Stimulated activated CD8-positive, alpha-beta memory T cell treated with anti-CD3 and anti-CD28 coated beads, Interleukin-7, amount 100 ng/mL, for 48 hours (primary cell): ENCODE data around the gene VSIG4.

Experiments
- DNase-seq, 2 donors: peaks; one replicate each; pipeline ENCODE4 v3.0.0-alpha.2; 2020; ENCODE audit warnings: low read depth in 1 of 2; ENCODE audit errors: extremely low read depth in 1 of 2

Gene VSIG4

GRCh38 chrX:66024092-66024467 lies 15.8 kb downstream of the VSIG4 start:
- no peak for DNase-seq

- no peak for DNase-seq
These were observed 16.3 kb downstream of the VSIG4 start for GRCh38 chrX:66023385-66024091.

DNA sequence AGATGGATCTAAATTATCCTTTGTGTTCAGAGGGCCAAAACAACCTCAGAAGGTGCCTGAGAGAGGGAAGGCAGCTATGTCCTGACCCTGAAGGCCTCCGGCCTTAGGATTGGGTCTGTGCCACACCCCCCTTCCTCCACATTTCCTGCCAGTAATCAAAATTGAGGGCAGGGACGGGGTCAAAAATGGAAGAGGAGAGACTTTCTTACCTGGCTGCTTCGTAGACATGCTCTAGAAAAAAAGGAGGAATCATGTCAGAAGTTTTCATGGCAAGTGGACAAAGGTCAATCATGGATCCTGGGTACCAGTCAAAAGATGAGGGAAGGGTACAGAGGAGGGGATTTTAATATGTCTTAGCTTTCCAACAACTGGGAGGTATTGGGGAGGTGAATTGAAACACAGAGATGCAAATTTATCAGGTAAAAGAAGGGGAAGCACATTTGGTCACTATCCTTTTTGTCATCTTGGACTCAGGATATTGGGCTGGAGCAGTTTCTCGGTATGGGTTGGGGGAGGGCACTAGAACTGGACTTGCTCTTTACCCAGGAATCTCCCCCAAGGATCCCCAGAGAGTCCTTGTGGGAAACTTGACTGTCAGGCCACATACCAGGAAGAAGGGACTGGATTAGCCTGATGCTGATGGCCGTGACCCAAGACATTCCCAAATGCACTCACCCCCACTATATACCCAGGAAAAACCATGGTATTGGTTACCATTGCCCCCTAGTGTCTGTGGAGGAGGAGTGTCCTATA lies 17.1 kb downstream of the VSIG4 start:
- DNase-seq = no peak

- DNase-seq = no peak
These were observed 17.9 kb downstream of the VSIG4 start for GRCh38 chrX:66021765-66022631.

GRCh38 chrX:66021401-66021764 lies 18.5 kb downstream of the VSIG4 start:
- DNase-seq = no peak

DNA sequence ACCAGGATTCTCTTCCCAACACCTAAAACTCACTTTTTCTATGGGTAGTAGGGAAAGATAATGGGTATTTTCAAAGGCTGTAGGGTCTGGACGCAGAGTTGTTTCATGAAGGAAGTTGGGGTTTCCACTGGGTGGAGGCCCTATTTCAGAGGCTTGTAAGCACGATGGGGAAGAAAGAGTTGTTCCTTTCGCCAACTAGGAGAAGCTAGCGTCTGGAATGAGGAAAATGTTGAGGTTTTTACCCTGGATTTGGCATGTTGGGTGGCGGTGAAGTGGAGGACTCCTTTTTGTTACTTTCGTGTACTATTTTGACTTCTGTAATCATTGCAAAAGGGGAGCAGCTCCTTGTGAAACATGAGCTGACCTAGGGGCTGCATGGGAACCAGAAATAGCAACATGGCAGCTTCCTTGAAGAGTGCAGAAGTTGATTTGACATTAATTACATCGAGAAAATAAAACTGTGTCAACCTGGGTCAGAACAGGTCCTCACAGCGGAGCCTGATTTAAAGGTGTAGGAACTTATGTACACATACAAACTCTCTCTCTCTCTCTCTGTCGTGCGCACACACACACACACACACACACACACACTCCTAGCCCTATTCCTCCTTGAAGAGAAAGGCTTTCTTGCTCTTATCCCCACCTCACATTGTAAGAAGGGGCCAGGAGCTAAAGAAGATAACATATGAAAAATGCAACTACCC lies 19.1 kb downstream of the VSIG4 start:
- no peak for DNase-seq

- no peak for DNase-seq
These were observed 19.9 kb downstream of the VSIG4 start for GRCh38 chrX:66019974-66020373.

- DNase-seq = no peak
These were observed 20.6 kb downstream of the VSIG4 start for GRCh38 chrX:66019310-66019652.

- no peak for DNase-seq
These were observed 21.1 kb downstream of the VSIG4 start for GRCh38 chrX:66018585-66019309.

GRCh38 chrX:66017659-66018170 lies 22.2 kb downstream of the VSIG4 start:
- no peak for DNase-seq

GRCh38 chrX:66016905-66017658 lies 22.8 kb downstream of the VSIG4 start:
- no peak for DNase-seq

- no peak for DNase-seq
These were observed 23.8 kb downstream of the VSIG4 start for GRCh38 chrX:66015900-66016689.

DNA sequence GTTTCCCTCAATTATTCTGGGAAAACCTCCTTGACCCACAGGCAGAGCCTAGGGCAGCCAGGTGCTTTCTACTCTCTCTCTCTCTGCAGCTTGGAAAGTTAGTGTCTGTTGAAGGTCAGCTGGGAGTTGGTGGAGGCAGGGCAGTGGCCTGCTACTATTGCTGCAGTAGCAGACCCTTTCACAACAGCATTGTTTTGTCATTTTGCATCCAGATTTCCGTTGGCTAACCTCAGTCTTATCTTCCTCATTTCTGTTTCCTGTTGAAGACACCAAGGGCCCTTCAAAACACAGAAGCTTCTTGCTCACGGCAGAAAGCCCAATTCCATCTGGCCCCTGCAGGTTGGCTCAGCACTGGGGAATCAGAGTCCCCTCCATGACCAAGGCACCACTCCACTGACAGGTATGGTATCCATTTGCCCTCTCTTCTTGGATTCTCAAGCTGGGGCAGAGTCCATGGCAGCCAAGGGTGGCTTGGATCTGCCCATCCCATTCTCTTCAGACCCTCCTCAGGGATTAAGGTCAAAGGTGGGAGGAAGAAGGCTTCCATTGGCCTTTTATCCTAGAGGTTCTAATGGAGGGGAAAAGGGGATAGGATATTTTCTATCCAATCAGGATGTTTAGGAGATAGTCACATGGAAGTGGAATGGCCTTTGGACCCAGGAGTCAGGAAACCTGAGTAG lies 24.6 kb downstream of the VSIG4 start:
- DNase-seq = no peak

- DNase-seq = no peak
These were observed 25.3 kb downstream of the VSIG4 start for GRCh38 chrX:66014556-66014955.

DNA sequence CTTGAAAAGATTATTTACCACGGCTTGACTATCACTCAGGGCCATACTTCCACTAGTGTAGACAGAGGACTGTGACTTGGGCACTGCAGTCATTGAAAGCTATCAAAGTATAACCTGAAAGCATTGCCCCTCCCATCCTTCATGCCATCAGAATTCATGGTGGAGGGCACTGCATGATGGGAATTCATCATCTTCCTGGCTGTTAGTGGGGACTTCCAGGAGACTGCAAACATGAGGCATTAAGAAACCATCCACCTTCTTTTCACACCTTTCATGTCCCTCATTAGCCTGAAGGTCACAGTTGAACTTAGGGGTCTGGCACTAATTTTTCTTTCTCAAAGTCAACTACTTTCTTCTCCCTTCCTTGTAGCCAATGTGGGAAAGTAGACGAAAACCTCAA lies 25.8 kb downstream of the VSIG4 start:
- no peak for DNase-seq

DNA sequence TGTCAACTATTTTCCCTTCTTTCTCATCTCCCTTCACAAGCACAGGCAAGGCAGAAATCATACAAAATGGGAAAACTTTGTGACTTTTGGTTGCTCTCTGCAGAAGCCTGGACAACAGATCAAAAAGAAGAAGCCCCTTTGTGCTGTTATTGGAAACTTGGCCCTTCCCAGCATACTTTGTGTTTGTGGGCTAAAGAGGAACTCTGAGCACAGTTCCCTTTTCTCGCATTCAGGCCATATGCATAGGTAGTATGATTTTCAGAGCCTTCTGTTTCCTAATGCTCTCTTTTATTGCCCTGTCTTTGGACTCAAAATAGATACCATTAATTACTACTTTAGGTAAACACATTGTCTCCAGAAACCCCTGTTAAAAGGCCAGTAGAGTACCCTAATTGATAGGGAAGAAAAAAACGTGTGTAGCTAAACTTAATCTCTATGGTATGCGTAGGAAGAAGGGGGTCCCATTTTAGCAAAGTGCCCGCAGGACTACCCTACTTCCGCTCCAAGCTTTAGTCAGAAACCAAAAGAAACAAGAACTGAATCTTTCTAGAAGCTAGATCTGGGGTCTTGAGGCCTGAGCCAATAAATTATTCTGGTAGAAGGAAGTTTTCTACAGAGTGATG lies 26.6 kb downstream of the VSIG4 start:
- no peak for DNase-seq

DNA sequence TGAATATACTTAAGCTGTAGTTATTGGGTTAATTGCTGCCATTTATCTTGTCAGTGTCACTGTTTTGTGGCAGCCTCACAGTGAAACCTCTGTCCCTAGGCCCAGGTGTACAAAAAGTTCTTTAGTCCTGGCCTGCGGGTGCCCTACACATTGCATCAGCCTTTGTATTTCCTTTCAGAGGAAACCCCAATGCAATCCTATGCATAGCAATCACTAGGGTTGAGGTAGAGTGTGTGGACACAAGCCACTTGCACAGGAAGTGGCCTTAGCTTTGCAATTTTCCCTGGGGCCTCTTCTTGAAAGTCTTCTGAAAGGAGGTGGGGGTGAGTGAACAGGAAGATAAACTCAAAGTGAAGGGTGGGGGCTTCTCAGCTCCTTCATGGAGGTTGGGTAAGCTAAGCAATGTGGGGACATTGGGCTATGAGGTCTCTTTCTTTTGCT lies 27.8 kb downstream of the VSIG4 start:
- no peak for DNase-seq
